ENCODE data around the gene CELF5. TPM values are rescaled to one million over a fixed set of nuclear protein-coding genes. Genes with fewer than 3 reads are reported as not detected.

CELF5 gene
- total RNA-seq, 1 experiment from 2014 or later, result 7.7 TPM

DNA sequence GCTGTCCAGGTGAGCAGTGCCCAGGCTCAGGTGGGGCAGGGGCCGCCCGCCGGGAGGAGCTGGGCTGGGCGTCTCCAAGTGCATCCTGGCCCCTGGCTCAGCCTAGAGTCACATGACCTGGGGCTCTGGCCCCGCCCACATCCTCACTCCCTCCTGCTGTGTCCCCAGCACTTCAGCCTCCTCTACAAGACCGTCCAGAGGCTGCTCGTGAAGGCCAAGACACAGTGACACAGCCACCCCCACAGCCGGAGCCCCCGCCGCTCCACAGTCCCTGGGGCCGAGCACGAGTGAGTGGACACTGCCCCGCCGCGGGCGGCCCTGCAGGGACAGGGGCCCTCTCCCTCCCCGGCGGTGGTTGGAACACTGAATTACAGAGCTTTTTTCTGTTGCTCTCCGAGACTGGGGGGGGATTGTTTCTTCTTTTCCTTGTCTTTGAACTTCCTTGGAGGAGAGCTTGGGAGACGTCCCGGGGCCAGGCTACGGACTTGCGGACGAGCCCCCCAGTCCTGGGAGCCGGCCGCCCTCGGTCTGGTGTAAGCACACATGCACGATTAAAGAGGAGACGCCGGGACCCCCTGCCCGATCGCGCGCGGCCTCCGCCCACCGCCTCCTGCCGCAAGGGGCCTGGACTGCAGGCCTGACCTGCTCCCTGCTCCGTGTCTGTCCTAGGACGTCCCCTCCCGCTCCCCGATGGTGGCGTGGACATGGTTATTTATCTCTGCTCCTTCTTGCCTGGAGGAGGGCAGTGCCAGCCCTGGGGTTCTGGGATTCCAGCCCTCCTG is 16.8 kb upstream of the CELF5 start (continued):
- TF ChIP-seq, protein P1, sequence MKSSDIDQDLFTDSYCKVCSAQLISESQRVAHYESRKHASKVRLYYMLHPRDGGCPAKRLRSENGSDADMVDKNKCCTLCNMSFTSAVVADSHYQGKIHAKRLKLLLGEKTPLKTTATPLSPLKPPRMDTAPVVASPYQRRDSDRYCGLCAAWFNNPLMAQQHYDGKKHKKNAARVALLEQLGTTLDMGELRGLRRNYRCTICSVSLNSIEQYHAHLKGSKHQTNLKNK (CRISPR knock-in tag; IDR thresholded peaks at IDR 0.05), result no peak

DNA sequence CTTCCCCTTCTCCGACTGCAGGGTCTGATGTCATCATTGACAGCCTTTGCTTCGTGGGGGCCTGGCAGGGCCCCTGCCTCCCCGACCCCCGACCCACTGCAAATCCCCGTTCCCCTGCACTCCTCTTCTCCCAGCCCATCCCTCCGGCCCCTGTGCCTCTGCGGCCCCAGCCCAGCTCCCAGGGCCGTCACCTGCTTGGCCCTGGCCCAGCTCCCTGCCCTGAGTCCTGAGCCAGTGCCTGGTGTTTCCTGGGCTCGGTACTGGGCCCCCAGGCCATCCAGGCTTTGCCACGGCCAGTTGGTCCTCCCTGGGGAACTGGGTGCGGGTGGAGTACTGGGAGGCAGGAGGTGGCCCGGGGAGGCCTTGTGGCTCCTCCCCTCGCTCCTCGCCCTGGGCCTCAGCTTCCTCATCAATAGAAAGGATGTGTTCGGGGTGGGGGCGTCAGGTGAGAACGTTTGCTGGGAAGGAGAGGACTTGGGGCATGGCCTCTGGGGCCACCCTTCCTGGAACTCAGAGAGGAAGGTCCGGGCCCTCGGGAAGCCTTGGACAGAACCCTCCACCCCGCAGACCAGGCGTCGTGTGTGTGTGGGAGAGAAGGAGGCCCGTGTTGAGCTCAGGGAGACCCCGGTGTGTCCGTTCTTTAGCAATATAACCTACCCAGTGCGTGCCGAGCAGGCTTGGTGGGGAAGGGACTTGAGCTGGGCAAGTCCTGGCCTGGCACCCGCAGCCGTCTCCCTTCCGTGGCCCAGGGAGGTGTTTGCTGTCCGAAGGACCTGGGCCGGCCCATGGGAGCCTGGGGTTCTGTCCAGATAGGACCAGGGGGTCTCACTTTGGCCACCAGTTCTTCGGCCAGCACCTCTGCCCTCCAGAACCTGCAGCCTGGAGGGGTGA is 15.9 kb upstream of the CELF5 start:
- no peak overlapping the region for H3K4me3 Mint-ChIP-seq
- H3K27me3 Mint-ChIP-seq (ENCODE audit: low read depth), result no peaks in the 10 kb centered on the region
- H3K9me3 Mint-ChIP-seq, result no peaks in the 10 kb centered on the region
- no peak for ATAC-seq
- ChIA-PET CTCF (interaction anchor here (0.5 to 0.9 kb wide), 2 partner anchors 14 to 105 kb away, joined by 3 read pairs; no protein-coding TSS in a partner anchor), POLR2A (no interaction called here)
- peaks cover 3% of the 10 kb centered on the region; the same call in 1 of the 2 replicates for H3K4me1 Mint-ChIP-seq
- TF ChIP-seq GABPB1 (CRISPR knock-in tag; IDR thresholded peaks at IDR 0.05) (no peak), HMGA2 (CRISPR knock-in tag; IDR thresholded peaks at IDR 0.05) (no peak), SMAD4 (CRISPR knock-in tag; IDR thresholded peaks at IDR 0.05) (no peak), OVOL2 (CRISPR knock-in tag; IDR thresholded peaks at IDR 0.05; ENCODE audit: borderline replicate concordance) (no peak), ELF4 (CRISPR knock-in tag; IDR thresholded peaks at IDR 0.05; ENCODE audit: low read depth) (no peak), MXD4 (CRISPR knock-in tag; IDR thresholded peaks at IDR 0.05; ENCODE audit: borderline replicate concordance) (no peak), CREB1 (CRISPR knock-in tag; IDR thresholded peaks at IDR 0.05) (no peak)
- TF ChIP-seq, protein P2, sequence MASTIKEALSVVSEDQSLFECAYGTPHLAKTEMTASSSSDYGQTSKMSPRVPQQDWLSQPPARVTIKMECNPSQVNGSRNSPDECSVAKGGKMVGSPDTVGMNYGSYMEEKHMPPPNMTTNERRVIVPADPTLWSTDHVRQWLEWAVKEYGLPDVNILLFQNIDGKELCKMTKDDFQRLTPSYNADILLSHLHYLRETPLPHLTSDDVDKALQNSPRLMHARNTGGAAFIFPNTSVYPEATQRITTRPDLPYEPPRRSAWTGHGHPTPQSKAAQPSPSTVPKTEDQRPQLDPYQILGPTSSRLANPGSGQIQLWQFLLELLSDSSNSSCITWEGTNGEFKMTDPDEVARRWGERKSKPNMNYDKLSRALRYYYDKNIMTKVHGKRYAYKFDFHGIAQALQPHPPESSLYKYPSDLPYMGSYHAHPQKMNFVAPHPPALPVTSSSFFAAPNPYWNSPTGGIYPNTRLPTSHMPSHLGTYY (CRISPR knock-in tag; IDR thresholded peaks at IDR 0.05), result no peak
- TF ChIP-seq, protein P3, sequence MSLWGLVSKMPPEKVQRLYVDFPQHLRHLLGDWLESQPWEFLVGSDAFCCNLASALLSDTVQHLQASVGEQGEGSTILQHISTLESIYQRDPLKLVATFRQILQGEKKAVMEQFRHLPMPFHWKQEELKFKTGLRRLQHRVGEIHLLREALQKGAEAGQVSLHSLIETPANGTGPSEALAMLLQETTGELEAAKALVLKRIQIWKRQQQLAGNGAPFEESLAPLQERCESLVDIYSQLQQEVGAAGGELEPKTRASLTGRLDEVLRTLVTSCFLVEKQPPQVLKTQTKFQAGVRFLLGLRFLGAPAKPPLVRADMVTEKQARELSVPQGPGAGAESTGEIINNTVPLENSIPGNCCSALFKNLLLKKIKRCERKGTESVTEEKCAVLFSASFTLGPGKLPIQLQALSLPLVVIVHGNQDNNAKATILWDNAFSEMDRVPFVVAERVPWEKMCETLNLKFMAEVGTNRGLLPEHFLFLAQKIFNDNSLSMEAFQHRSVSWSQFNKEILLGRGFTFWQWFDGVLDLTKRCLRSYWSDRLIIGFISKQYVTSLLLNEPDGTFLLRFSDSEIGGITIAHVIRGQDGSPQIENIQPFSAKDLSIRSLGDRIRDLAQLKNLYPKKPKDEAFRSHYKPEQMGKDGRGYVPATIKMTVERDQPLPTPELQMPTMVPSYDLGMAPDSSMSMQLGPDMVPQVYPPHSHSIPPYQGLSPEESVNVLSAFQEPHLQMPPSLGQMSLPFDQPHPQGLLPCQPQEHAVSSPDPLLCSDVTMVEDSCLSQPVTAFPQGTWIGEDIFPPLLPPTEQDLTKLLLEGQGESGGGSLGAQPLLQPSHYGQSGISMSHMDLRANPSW (CRISPR knock-in tag; conservative IDR thresholded peaks at IDR 0.05; ENCODE audit: low read depth), result no peak
- TF ChIP-seq, protein P4, sequence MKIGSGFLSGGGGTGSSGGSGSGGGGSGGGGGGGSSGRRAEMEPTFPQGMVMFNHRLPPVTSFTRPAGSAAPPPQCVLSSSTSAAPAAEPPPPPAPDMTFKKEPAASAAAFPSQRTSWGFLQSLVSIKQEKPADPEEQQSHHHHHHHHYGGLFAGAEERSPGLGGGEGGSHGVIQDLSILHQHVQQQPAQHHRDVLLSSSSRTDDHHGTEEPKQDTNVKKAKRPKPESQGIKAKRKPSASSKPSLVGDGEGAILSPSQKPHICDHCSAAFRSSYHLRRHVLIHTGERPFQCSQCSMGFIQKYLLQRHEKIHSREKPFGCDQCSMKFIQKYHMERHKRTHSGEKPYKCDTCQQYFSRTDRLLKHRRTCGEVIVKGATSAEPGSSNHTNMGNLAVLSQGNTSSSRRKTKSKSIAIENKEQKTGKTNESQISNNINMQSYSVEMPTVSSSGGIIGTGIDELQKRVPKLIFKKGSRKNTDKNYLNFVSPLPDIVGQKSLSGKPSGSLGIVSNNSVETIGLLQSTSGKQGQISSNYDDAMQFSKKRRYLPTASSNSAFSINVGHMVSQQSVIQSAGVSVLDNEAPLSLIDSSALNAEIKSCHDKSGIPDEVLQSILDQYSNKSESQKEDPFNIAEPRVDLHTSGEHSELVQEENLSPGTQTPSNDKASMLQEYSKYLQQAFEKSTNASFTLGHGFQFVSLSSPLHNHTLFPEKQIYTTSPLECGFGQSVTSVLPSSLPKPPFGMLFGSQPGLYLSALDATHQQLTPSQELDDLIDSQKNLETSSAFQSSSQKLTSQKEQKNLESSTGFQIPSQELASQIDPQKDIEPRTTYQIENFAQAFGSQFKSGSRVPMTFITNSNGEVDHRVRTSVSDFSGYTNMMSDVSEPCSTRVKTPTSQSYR (CRISPR knock-in tag; IDR thresholded peaks at IDR 0.05), result no peak
- TF ChIP-seq, protein P5, sequence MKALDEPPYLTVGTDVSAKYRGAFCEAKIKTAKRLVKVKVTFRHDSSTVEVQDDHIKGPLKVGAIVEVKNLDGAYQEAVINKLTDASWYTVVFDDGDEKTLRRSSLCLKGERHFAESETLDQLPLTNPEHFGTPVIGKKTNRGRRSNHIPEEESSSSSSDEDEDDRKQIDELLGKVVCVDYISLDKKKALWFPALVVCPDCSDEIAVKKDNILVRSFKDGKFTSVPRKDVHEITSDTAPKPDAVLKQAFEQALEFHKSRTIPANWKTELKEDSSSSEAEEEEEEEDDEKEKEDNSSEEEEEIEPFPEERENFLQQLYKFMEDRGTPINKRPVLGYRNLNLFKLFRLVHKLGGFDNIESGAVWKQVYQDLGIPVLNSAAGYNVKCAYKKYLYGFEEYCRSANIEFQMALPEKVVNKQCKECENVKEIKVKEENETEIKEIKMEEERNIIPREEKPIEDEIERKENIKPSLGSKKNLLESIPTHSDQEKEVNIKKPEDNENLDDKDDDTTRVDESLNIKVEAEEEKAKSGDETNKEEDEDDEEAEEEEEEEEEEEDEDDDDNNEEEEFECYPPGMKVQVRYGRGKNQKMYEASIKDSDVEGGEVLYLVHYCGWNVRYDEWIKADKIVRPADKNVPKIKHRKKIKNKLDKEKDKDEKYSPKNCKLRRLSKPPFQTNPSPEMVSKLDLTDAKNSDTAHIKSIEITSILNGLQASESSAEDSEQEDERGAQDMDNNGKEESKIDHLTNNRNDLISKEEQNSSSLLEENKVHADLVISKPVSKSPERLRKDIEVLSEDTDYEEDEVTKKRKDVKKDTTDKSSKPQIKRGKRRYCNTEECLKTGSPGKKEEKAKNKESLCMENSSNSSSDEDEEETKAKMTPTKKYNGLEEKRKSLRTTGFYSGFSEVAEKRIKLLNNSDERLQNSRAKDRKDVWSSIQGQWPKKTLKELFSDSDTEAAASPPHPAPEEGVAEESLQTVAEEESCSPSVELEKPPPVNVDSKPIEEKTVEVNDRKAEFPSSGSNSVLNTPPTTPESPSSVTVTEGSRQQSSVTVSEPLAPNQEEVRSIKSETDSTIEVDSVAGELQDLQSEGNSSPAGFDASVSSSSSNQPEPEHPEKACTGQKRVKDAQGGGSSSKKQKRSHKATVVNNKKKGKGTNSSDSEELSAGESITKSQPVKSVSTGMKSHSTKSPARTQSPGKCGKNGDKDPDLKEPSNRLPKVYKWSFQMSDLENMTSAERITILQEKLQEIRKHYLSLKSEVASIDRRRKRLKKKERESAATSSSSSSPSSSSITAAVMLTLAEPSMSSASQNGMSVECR (CRISPR knock-in tag; IDR thresholded peaks at IDR 0.05; ENCODE audit: borderline replicate concordance), result no peak
- peaks cover 5% of the 10 kb centered on the region for H3K36me3 Mint-ChIP-seq
- no peak overlapping the region for H3K27ac Mint-ChIP-seq
- DNase-seq (ENCODE audit: low spot score), result no peak
